SJCRH30 (cell line): ENCODE measurements around the gene CSNK1E. TPM values are rescaled to one million over a fixed set of nuclear protein-coding genes. Genes with fewer than 3 reads are reported as not detected.
"Not testable (repeated sequence)": the region's sequence is repeated elsewhere in the genome, so short reads cannot be mapped to it uniquely, and the experiment has no call there.

Experiments used
- DNase-seq, 2 experiments: peaks; one replicate each; pipeline ENCODE4 v3.0.0-alpha.2; 2015 to 2020
- H3K27ac ChIP-seq: fragments of 250-450 bp; sonication (Bioruptor Pico); 2 replicates; pipeline ENCODE4 v1.5.1; 2020; ENCODE audit warnings: mild to moderate bottlenecking, moderate library complexity
- H3K27me3 ChIP-seq: fragments of 250-450 bp; sonication (Bioruptor Pico); 2 replicates; pipeline ENCODE4 v1.5.1; 2020; ENCODE audit warnings: mild to moderate bottlenecking, moderate library complexity
- H3K36me3 ChIP-seq: fragments of 250-450 bp; sonication (Bioruptor Pico); 2 replicates; pipeline ENCODE4 v1.5.1; 2020; ENCODE audit warnings: mild to moderate bottlenecking, moderate library complexity
- H3K4me1 ChIP-seq: fragments of 250-450 bp; sonication (Bioruptor Pico); 2 replicates; pipeline ENCODE4 v1.5.1; 2020; ENCODE audit warnings: mild to moderate bottlenecking, moderate library complexity
- H3K4me3 ChIP-seq: fragments of 250-450 bp; sonication (Bioruptor Pico); 2 replicates; pipeline ENCODE4 v1.5.1; 2020; ENCODE audit warnings: mild to moderate bottlenecking, moderate library complexity
- H3K9me3 ChIP-seq: fragments of 250-450 bp; sonication (Bioruptor Pico); replicated peaks from 2 replicates; pipeline ENCODE4 v1.5.1; 2020; ENCODE audit warnings: mild to moderate bottlenecking, moderate library complexity
- total RNA-seq: library from RNA; depleted of rRNA; stranded (reverse); fragments of >200 nt; shearing (Covaris generic); gene quantifications from 2 replicates; pipeline ENCODE4 v1.2.3, GENCODE V29; 2014

Gene CSNK1E
- total RNA-seq, 1 experiment from 2014 or later = 143 TPM

DNA sequence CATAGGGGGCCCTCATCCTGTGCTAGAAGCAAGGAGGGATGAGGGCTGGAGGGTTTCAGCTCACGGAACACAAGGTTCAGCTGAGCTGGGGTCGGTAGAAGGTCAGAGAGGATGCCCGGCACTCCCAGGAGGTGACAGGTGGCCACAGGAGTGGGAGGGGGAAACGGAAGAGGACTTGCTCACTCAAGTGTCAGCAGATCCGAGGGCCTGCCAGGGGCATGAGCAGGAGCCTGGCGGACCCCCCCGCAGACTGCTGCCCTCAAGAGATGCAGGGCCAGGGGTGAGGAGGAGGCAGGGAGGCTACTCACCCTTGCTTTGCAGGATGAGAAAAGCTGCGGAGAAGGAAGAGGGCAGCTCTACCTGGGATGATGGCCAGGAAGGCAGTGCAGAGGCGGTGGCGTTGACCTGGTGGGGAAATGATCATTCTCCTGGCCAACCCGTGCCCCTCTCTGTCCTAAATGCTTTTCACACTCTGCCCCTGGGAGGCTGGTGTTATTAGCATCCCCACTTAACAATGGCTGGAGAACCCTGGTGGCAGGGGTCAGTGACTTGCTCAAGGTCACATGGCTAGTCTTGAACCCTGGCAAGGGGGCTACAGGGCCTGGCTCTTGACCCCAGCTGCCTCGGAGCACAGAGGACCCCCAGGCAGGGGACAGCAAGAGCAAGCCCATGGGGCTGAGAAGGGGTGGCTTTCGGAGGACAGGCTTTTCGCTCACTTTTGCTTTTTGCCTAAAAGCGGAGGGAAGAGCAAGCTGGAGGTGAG lies 30.1 kb upstream of the CSNK1E start:
- Histone ChIP-seq H3K27me3 (no peaks in the 10 kb centered on the region), H3K36me3 (no peaks in the 10 kb centered on the region), H3K4me1 (peaks cover 14% of the 10 kb centered on the region; the same call in 1 of the 2 replicates), H3K9me3 (no peaks in the 10 kb centered on the region), H3K27ac (no peak overlapping the region; the same call in 1 of the 2 replicates), H3K4me3 (no peak overlapping the region)
- peak; percentile 48 to 52 for DNase-seq

DNA sequence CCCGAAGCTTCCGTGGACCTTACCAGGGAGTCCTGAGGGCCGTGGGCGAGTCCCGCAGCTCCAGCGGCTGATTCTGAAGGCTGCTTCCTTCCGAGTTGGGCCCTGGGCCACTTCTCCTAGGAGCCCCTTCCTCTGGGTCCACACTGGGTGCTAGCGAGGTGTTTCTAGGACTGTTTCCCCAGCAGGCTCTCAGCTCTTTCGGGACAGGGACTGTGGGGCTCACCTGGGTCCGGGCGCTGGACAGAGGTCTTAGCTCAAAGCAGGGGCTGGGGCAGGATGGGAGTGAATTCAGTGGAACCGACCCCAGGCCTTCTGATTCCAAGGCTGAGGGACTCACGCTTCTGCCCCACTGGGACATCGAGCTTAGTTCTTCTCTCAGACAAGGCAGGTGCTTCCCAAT lies 29.3 kb upstream of the CSNK1E start:
- Histone ChIP-seq H3K36me3 (no peaks in the 10 kb centered on the region), H3K27ac (peak overlapping the region; percentile 36; the same call in 1 of the 2 replicates), H3K4me3 (no peak overlapping the region), H3K4me1 (peaks cover 14% of the 10 kb centered on the region; the same call in 1 of the 2 replicates), H3K9me3 (no peaks in the 10 kb centered on the region), H3K27me3 (no peaks in the 10 kb centered on the region)
- no peak for DNase-seq

DNA sequence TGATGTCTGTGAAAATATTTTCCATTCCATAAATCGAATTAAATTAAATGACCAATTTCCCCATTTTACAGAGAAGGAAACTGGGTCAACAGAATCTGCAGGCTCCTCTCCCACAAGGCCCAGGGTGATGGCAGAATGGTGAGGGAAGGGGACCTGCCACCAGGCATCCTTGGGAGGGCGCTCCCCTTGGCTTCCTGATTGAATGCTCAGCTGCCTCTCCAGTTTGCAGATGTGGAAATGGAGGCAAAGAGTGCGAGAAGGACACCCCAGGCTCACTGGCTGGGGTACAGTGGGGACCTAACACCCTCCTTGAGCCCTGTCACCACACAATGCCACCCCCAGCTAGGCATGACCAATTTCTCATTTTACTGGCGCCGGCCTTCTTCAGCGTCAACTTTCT lies 28.5 kb upstream of the CSNK1E start:
- no peaks in the 10 kb centered on the region for H3K9me3 ChIP-seq
- H3K4me1 ChIP-seq = peaks cover 14% of the 10 kb centered on the region; the same call in 1 of the 2 replicates
- no peak overlapping the region; the same call in 1 of the 2 replicates for H3K27ac ChIP-seq
- H3K4me3 ChIP-seq = no peak overlapping the region
- no peak for DNase-seq
- no peaks in the 10 kb centered on the region for H3K27me3 ChIP-seq
- no peaks in the 10 kb centered on the region for H3K36me3 ChIP-seq

DNA sequence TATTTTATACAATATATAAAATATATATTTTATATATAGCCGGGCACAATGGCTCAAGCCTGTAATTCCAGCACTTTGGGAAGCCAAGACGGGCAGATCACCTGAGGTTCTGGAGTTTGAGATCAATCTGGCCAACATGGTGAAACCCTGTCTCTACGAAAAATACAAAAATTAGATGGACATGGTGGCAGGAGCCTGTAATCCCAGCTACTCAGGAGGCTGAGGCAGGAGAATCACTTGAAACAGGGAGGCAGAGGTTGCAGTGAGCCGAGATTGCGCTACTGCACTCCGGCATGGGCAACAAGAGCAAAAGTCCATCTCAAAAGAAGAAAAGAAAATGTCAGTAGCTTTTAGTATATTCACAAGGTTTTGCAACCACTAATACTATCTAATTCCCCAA lies 22.7 kb upstream of the CSNK1E start:
- not testable (repeated sequence) for H3K27me3 ChIP-seq, H3K9me3 ChIP-seq, H3K36me3 ChIP-seq, H3K4me3 ChIP-seq, H3K27ac ChIP-seq, DNase-seq, H3K4me1 ChIP-seq

DNA sequence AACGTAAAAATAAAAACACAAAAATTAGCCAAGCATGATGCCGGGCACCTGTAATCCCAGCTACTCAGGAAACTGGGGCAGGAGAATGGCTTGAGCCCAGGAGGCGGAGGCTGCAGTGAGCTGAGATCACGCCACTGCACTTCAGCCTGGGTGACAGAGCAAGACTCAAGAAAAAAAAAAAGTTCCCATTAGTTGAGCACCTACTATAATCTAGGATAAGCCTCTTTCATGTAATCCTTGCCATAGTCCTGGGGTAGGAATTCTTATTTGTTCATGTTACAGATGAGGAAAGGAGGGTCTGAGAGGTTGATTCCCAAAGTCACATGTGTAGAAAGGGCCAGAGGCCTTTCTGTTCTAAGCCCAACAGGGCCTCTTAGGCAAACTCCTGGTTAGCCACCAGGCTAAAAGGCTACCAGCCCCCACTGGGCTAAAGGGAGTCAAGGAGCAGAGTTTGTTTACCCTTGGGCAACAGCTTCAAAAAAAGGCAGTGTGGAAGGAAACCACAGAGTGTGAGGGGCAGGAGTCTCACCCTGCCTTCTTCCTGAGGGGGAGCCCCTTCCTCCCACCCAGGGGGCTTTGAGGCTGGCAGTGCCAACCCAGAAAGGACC lies 21.6 kb upstream of the CSNK1E start:
- Histone ChIP-seq H3K9me3 (no peaks in the 10 kb centered on the region), H3K27ac (no peak overlapping the region), H3K4me3 (no peak overlapping the region), H3K27me3 (no peaks in the 10 kb centered on the region), H3K4me1 (no peaks in the 10 kb centered on the region), H3K36me3 (no peaks in the 10 kb centered on the region)
- no peak for DNase-seq

DNA sequence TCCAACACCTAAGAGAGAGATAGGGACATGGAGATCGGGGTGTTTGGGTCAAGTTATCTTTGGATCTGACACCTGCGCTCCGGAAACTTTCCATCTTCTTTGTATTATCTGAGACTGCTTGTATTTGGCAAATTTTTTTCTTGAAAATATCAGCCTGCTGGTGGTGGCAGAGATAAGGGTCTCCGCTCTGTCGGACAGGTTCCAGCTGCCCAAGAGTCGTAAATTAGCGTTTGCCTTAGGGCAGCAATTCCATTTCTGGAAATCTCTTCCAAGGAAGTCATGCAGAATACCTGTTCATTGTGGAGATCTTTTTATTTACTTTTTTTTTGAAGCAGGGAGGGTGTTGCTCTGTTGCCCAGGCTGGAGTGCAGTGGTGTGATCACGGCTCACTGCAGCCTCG lies 19.5 kb upstream of the CSNK1E start:
- no peak overlapping the region for H3K27ac ChIP-seq
- H3K9me3 ChIP-seq = no peaks in the 10 kb centered on the region
- H3K4me1 ChIP-seq = no peaks in the 10 kb centered on the region
- no peak overlapping the region; the same call in 1 of the 2 replicates for H3K4me3 ChIP-seq
- H3K27me3 ChIP-seq = no peaks in the 10 kb centered on the region
- no peak for DNase-seq
- H3K36me3 ChIP-seq = no peaks in the 10 kb centered on the region

DNA sequence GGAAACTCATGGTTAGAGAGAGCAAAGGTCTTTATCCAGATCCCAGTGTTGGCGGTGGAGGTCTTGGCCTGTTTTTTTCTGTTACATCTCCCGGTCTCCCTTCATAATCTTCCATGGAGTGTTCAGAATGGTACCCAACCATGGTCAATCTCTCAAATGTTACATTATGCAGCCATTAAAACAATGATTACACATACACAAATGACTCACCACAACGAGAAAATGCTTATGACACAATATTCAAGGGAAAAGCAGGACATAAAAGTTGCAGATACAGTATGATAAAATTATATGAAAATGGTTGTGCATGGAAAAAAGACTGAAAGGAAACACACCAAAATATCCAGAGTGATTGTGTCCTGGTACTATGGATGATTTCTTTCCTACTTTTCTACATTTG lies 17.8 kb upstream of the CSNK1E start:
- DNase-seq = no peak
- no peaks in the 10 kb centered on the region for H3K36me3 ChIP-seq
- H3K27ac ChIP-seq = no peak overlapping the region

DNA sequence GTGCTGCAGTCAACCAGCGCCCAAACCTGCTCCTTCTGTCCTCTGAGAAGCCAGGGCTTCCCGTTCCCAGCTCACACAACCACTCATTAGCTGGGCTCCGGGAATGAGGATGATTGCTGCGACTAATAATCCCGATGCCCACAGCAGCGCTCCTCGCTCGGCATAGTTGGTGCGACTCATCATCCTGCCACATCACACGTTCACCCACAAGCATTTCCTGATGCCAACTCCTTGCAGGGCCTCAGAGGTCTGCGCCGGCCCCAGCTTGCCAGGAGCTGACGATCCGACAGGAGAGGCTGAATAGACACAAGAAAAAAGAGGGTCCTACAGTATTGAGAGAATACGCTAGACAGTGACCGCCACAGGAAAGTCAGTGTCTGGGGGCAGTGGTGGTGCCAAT lies 10.6 kb upstream of the CSNK1E start:
- Histone ChIP-seq H3K4me1 (no peaks in the 10 kb centered on the region), H3K9me3 (no peaks in the 10 kb centered on the region), H3K4me3 (no peak overlapping the region), H3K36me3 (no peaks in the 10 kb centered on the region), H3K27me3 (0 out of 2 replicates have a peak, but pooled peaks cover 3% of the 10 kb centered on the region), H3K27ac (no peak overlapping the region)
- DNase-seq = no peak

More for the DNA sequence above, 17.8 kb upstream of the CSNK1E start:
- H3K4me3 ChIP-seq = no peak overlapping the region
- H3K27me3 ChIP-seq = no peaks in the 10 kb centered on the region
- H3K9me3 ChIP-seq = no peaks in the 10 kb centered on the region
- no peaks in the 10 kb centered on the region for H3K4me1 ChIP-seq

DNA sequence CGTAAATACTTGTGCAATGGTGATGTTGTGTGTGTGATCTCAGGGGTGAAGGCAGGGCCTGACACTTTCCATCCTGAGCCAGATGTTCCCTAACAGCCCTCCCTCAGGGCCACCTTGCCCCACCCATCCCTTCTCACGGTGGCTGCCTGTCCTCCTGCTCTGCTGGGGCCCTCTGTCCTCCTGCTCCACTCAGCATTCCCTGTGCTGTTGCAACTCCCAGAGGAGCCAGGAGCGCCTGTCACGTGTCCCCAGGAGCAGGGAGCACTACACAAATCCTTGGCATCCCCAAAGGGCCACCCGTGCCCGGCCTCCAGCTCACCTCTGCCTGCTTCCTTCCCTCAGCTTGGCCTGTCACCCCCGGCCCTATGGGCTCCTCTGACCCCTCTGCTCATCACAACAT lies 10.2 kb upstream of the CSNK1E start:
- Histone ChIP-seq H3K4me1 (no peaks in the 10 kb centered on the region), H3K9me3 (no peaks in the 10 kb centered on the region), H3K36me3 (no peaks in the 10 kb centered on the region), H3K27ac (no peak overlapping the region), H3K27me3 (0 out of 2 replicates have a peak, but pooled peaks cover 3% of the 10 kb centered on the region), H3K4me3 (no peak overlapping the region)
- no peak for DNase-seq

DNA sequence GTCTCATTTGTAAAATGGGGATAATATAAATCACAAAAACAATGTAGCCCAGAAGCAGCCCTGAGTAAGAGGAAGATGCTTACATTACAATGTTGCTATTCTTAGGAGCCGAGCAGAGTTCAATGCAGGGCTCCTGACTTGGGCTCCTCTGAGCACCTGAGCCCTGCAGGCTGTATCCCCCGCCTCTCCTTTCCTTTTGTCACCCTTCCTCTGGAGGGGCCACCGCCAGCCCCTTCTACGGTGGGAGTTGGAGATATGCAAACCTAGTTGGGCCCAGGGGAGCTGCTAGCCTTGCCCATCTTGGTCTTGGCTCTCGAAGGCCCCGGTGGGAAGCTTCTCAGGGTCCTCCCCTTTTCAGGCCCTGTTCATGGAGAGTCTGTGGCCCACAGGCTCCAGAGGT lies 8.4 kb upstream of the CSNK1E start:
- Histone ChIP-seq H3K4me1 (no peaks in the 10 kb centered on the region), H3K9me3 (no peaks in the 10 kb centered on the region), H3K27ac (no peak overlapping the region), H3K36me3 (no peaks in the 10 kb centered on the region), H3K4me3 (no peak overlapping the region), H3K27me3 (0 out of 2 replicates have a peak, but pooled peaks cover 3% of the 10 kb centered on the region)
- no peak for DNase-seq

DNA sequence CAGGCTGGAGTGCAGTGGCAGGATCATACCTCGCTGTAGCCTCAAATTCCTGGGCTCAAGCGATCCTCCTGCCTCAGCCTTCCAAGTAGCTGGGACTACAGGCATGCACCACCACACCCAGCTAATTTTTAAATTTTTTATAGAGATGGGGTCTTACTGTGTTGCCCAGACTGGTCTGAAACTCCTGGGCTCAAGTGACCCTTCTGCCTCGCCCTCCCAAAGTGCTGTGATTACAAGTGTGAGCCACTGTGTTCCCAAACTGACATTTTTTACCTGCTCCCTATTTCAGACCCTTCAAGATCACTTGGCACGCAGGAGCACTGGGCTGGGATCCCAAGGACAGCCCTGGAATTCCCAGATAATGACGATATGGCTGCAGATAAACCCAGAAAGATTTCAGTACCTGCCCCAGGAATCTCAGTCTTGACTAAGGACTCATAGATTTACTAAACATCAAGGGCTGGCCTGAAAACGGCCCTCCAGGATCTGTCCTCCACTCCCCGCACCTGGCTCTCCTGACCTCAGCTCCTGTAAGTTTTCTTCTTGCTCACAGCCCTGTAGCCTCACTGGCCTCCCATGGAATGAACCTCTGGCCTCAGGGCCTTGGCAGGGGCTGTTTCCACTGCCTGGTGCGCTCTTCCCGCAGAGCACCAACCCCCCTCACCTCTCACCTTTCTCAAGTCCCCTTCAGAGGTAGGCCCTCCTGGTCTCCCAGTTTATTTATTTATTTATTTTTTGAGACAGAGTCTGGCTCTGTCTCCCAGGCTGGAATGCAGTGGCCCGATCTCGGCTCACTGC lies 3.6 kb upstream of the CSNK1E start:
- H3K27me3 ChIP-seq = no peaks in the 10 kb centered on the region
- H3K4me3 ChIP-seq = no peak overlapping the region
- H3K27ac ChIP-seq = no peak overlapping the region
- no peaks in the 10 kb centered on the region for H3K36me3 ChIP-seq
- H3K4me1 ChIP-seq = peaks cover 8% of the 10 kb centered on the region
- no peak for DNase-seq
- H3K9me3 ChIP-seq = no peaks in the 10 kb centered on the region

DNA sequence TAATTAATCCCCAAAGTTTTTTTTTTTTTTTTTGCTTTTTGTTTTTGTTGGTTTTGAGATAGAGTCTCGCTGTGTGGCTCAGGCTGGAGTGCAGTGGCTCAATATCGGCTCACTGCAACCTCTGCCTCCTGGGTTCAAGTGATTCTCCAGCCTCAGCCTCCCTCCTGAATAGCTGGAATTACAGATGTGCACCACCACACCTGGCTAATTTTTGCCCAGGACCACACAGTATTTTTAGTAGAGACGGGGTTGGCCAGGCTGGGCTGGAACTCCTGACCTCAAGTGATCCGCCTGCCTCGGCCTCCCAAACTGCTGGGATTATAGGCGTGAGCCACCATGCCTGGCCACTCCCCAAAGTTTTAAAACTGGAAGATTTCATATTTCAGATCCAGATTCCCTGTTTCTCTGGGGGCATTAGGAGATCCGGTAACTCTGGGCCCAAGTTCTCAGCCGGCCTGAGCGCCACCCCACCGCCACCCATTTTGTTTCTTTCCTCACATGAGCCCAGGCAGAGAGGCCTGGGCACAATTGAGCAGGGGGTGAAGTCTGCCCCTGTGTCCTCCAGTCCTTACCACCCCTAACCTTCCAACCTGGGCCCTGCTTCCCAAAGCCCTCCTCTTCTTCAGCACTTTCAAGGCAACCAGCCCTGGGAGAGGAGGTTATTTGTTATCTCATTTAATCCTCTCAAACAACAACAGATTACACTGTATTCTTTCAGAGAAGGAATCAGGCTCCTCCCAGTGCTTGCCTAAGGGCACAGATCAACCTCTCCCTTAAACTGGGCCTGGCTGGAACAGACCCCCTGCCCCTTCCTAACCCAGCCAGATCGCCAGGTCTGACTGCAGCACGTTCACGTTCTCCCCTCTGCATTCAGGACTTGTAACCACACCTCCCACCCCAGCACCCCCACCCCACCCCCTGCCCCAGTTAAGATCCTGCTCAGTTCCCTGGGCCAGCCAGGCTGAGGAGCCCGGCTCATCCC lies 1.9 kb upstream of the CSNK1E start:
- H3K9me3 ChIP-seq = no peaks in the 10 kb centered on the region
- no peak for DNase-seq
- H3K4me1 ChIP-seq = peaks cover 18% of the 10 kb centered on the region
- no peaks in the 10 kb centered on the region for H3K27me3 ChIP-seq
- H3K4me3 ChIP-seq = peak overlapping the region; percentile 86
- H3K27ac ChIP-seq = peak overlapping the region; percentile 93
- H3K36me3 ChIP-seq = no peaks in the 10 kb centered on the region

DNA sequence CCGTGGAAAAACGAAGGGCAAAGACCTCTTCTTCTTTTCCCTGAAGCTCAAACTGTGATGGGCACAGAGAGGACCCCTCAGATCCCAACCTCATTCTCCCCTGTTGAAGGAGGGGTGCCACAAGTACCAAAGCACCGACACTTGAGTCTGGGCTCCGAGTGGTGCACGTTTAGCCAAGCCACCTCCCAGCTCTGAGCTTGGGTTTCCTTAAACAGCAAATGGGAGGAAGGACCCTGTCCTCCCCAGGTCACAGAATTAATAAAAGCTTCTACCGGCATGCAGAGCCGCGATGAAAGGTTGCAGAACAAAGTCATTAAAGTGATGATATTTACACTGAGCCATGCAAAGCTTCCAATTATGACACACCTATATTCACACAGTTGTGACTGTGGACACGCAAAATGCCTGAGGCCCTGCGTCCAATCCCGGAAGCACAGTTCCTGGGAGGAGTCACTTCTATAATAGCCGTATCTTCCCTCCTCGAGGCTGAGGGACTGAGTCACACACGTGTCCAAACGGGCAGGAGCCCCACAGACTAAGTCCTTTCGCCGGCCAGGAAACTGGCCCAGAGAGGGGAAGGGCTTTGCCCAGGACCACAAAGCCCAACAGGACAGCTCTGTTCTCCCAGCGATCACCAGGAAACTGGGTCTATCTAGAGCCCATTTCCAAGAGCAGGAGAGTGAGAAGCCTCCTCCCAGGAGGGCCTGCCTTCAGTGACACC lies 922 bp upstream of the CSNK1E start:
- H3K27ac ChIP-seq = peak overlapping the region; percentile 93
- peaks cover 4% of the 10 kb centered on the region; the same call in 1 of the 2 replicates for H3K36me3 ChIP-seq
- peak overlapping the region; percentile 86 for H3K4me3 ChIP-seq
- H3K9me3 ChIP-seq = no peaks in the 10 kb centered on the region
- H3K4me1 ChIP-seq = peaks cover 20% of the 10 kb centered on the region
- peak; percentile 91 to 94 for DNase-seq
- no peaks in the 10 kb centered on the region for H3K27me3 ChIP-seq
